GM18517 (cell line): ENCODE measurements around the gene NRM.
"Not testable (repeated sequence)": the region's sequence is repeated elsewhere in the genome, so short reads cannot be mapped to it uniquely, and the experiment has no call there.

ENCODE experiments used
- ATAC-seq: cut with Tn5 transposase; IDR thresholded peaks from one replicate; pipeline ENCODE4 v1.9.1; 2021; ENCODE audit warnings: mild to moderate bottlenecking, moderate library complexity; ENCODE audit not compliant: unreplicated experiment

NRM gene

DNA sequence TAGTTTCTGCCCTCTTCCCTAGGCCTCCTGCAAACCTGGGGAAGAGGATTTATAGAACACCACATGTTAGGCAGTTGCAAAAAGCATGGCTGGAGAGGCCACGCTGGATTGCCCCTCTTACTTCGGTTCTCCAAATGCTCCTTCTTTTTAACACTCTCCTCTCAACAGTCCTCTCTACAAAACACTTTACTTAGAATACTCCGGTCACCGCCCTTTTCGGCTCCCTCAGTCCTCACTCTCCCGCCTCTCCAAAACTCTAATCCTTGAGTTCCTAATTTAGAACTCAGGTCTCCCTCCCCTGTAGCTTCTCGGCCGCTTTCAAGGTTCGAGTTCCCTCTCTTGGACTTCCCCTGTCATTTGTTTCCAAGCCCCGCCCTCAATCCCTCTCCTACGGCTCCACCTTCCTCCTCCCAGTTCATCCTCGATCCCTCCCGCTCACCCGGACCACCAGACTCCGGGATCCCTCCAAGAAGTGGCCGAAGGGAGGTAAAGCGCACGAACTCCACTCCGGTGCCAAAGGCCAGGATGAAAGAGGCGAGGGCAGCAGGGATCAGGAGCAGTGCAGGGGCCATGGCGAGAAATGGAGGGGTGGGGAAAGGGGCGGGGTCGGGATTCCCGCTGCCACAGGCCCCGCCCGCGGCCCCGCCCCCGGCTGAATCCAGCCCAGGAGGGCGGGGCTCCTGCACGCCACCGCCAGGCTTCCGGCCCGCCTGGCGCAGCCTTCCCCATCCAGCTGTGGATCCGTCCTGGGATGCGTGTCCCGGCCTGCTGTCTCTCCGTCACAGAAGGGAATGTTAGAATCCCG, at the start of gene NRM:
Gene NRM, minus strand, starts transcription at position 582 of the 805 bp plus-strand sequence. Its CDS starts 10 bp downstream, at position 572.
- no peak for ATAC-seq

DNA sequence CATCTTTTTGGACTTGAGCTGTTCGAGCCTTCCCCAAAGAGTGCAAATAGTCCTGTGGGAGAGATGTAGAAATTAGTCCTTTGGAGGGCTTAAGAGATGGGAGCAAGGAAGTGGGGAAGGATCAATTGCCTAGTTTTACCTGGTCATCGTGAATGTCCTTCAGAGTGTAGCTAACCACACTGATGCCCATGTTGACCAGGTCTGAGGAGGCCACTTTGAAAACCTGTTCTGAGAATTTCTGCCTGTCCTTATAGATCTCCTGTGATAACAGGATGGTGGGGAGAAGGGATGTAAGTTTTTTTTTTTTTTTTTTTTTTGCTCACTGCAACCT, 49.7 kb upstream of the NRM start:
- no peak for ATAC-seq

DNA sequence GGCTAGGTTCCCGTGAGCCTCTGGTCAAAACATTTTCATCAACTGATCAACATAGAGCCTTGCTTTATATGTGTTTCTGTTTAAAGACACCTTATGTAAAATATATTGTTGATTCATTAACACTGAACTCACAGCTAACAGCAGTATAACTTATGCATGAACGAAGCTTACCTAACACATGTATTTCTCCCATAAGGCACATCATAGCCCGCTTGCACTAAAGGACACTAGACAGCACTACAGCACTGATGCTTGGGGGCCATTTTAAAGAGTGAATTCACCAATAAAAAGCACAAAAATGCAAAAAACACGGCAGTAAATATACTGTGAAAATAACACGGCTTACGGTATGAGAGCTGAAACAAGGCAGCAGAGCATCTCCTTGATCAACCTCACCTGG, 47.7 kb upstream of the NRM start:
- no peak for ATAC-seq

DNA sequence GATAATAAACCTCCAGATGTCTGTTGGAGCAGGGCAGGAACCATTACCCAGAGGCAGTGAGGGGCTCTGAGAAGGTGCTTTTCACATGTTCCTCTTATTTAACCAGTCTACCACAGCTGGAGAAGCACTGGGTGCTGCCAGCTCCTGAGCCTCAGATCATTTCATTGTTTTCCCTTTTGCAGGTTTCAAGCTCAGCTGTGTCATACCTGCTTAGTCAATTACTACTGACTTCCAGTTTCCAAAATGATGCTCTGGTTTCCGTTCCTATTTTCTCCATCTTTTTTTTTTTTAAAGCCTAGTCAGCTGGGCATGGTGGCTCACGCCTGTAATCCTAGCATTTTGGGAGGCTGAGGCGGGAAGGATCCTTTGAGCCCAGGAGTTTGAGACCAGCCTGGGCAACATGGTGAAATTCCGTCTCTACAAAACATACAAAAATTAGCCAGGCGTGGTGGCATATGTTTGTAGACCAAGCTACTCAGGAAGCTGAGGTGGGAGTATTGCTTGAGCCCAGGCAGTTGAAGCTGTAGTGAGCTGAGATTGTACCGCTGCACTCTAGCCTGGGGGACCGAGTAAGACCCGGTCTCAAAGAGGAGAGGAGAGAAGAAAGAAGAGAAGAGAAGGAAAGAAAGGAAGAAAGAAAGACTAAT, 45.0 kb upstream of the NRM start:
- no peak for ATAC-seq

DNA sequence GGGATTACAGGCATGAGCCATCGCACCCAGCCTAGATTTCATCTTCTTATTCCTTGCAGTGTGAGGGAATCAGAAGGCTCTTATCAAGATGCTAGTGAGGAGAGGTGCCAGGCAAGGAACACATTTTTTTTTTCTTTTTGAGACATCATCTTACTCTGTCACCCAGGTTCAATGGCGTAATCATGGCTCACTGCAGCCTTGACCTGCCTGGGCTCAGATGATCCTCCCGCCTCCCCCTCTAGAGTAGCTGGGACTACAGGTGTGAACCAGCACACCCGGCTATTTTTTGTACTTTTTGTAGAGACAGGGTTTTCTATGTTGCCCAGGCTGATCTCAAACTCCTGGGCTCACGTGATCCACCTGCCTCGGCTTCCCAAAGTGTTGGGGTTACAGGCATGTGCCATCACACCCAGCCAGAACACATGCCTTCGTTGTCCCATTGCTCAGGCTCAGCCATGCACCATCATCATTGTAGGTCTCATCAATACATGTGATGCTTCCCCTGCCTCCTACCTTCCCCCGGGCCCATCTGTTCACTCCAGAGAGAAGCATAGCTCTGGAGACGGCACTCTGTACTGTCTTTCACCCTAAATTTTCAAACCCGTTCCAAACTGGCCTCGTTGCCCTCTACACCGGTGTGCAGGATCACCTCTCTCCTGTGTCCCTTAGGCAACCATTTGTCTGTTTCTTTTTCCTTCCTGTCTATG, 41.6 kb upstream of the NRM start:
- no peak for ATAC-seq

DNA sequence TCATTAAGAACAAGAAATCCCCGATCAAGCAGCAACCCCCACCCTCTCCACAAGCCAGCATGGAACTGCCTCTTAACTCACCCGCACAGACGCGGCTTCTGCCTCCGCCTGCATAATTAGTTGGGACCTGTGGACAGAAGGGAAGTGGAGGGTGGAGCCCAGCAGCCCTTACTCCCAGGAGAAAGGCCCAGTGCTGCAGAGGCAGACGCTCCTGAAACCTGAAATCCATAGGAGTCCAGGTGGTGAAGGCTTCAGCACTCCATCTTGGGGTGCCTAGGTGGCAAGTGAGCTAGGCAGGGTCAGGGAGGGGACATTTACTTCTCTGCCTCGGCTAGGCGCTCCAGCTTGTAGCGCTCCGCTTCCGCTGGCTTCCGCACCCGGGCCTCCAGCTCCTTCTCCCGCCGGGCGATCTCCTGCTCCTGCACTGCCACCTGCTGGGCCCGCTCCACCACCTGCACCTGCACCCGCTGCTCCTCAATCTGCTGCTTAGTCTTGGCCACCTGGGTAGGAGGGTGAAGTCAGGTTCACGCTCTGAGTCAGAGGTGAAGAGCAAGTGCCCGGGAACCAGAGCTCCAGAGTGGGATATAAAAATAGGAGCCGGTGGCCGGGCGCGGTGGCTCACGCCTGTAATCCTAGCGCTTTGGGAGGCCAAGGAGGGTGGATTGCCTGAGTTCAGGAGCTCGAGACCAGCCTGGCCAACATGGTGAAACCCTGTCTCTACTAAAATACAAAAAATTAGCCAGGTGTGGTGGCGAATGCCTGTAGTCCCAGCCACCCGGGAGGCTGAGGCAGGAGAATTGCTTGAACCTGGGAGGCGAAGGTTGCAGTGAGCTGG, 40.0 kb upstream of the NRM start:
- ATAC-seq = no peak

GRCh38 chr6:30727920-30728553, 37.3 kb upstream of the NRM start:
- ATAC-seq = no peak

- no peak for ATAC-seq
Measured at GRCh38 chr6:30726506-30727413, 36.0 kb upstream of the NRM start.

- ATAC-seq = no peak
Measured at GRCh38 chr6:30725713-30726505, 35.1 kb upstream of the NRM start.

GRCh38 chr6:30724906-30725667, 34.3 kb upstream of the NRM start:
- no peak for ATAC-seq

DNA sequence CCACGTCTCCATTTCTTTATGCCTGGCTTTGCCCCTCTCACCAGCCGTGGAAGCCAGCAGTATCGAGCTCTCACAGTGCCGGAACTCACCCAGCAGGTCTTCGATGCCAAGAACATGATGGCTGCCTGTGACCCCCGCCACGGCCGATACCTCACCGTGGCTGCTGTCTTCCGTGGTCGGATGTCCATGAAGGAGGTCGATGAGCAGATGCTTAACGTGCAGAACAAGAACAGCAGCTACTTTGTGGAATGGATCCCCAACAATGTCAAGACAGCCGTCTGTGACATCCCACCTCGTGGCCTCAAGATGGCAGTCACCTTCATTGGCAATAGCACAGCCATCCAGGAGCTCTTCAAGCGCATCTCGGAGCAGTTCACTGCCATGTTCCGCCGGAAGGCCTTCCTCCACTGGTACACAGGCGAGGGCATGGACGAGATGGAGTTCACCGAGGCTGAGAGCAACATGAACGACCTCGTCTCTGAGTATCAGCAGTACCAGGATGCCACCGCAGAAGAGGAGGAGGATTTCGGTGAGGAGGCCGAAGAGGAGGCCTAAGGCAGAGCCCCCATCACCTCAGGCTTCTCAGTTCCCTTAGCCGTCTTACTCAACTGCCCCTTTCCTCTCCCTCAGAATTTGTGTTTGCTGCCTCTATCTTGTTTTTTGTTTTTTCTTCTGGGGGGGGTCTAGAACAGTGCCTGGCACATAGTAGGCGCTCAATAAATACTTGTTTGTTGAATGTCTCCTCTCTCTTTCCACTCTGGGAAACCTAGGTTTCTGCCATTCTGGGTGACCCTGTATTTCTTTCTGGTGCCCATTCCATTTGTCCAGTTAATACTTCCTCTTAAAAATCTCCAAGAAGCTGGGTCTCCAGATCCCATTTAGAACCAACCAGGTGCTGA, 33.3 kb upstream of the NRM start:
- ATAC-seq = not testable (repeated sequence)

DNA sequence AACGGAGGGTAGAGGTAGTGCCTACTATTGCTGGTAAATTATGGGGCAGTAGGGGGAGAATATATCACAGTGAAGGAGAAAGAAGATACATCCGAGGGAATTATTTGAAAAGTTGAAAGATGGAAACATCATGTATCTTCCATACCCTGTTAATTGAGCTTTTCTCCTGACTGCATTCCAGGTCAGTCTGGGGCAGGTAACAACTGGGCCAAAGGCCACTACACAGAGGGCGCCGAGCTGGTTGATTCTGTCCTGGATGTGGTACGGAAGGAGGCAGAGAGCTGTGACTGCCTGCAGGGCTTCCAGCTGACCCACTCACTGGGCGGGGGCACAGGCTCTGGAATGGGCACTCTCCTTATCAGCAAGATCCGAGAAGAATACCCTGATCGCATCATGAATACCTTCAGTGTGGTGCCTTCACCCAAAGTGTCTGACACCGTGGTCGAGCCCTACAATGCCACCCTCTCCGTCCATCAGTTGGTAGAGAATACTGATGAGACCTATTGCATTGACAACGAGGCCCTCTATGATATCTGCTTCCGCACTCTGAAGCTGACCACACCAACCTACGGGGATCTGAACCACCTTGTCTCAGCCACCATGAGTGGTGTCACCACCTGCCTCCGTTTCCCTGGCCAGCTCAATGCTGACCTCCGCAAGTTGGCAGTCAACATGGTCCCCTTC, 32.5 kb upstream of the NRM start:
- ATAC-seq = not testable (repeated sequence)

- peak; percentile 29 for ATAC-seq
Measured at GRCh38 chr6:30722280-30723112, 31.7 kb upstream of the NRM start.

GRCh38 chr6:30722025-30722279, 31.2 kb upstream of the NRM start:
- ATAC-seq = not testable (repeated sequence)

- ATAC-seq = no peak
Measured at GRCh38 chr6:30721198-30722024, 30.6 kb upstream of the NRM start.
